ENCODE data around the gene VWDE. TPM values are rescaled to one million over a fixed set of nuclear protein-coding genes. Genes with fewer than 3 reads are reported as not detected.

Gene VWDE
- total RNA-seq, 2 donors from 2014 or later = 1.3 to 1.5 TPM

GRCh38 chr7:12358694-12359093 lies 45.0 kb downstream of the VWDE start:
- no peak for ATAC-seq
- intact Hi-C loops (cut with DNase I, micrococcal nuclease) = no loop called here

DNA sequence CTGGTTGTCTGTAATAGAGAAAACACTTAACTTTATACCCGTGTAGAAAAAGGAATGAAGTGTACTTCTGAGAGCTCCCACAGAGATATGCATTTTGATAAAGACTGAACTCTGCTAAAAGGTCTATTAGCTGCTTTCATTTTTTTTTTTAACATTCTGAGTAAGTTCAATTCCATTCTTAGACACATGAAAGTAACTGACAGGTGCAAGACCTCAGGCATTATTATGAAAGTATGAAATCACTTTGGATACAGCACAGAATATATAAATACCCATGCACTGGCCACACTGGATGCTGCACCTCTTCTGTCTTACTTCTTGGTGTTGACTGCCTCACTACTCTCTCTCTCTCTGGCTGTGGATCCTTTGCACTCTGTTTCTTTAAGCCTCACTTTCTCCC lies 46.2 kb downstream of the VWDE start:
- no peak for DNase-seq
- ATAC-seq = no peak
- intact Hi-C loops (cut with DNase I, micrococcal nuclease) = no loop called here

More at GRCh38 chr7:12358694-12359093, 45.0 kb downstream of the VWDE start:
- no peak for DNase-seq

- intact Hi-C loops (cut with DNase I, micrococcal nuclease) = no loop called here
- no peak for DNase-seq
- no peak for ATAC-seq
These were observed 51.8 kb downstream of the VWDE start for GRCh38 chr7:12351843-12352242.

- intact Hi-C loops (cut with DNase I, micrococcal nuclease) = no loop called here
- no peak for DNase-seq
- peak; percentile 97 for ATAC-seq
These were observed 52.7 kb downstream of the VWDE start for GRCh38 chr7:12350971-12351370.

GRCh38 chr7:12337095-12337494 lies 66.6 kb downstream of the VWDE start:
- intact Hi-C loops (cut with DNase I, micrococcal nuclease) = no loop called here
- no peak for ATAC-seq

DNA sequence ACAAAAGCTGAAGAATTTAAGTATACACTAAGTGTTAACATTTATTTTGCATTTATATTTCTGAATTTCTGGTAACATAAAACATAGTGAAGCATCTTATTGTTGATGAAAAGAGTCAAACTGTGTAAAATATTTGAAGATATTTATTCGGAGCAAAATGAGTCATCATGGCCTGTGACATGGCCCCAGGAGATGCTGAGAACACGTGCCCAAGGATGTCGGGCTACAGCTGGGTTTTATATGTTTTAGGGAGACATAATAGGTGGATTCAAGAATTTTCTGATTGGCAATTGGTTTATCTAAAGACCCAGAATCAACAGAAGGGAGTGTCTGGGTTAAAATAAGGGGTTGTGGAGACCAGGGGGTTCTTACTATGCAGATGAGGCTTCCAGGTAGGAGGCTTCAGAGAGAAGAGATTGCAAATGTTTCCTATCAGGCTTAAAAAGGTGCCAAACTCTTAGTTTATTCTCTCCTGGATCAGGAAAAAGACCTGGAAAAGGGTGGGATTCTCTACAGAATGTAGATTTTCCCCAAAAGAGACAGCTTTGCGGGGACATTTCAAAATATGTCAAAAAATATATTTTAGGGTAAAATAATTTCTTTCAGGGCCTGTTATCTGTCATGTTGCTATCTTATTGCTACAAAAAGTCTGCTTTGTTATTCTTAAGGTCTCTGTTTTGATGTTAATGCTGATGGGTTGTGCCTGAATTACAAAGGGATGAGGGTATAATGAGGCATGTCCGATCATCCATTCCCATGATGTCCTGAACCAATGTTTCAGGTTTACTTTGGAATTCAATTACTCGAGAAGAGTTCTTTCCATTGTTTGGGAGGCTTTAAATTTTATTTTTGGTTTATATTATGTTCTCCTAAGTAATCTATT lies 74.5 kb downstream of the VWDE start:
- intact Hi-C loops (cut with DNase I, micrococcal nuclease) = loop anchor here in 1 of 2 donors (10.0 kb wide), 1 partner anchor 904 kb away; no protein-coding TSS in a partner anchor
- DNase-seq (no peak), ATAC-seq (no peak)

More at GRCh38 chr7:12337095-12337494, 66.6 kb downstream of the VWDE start:
- no peak for DNase-seq

DNA sequence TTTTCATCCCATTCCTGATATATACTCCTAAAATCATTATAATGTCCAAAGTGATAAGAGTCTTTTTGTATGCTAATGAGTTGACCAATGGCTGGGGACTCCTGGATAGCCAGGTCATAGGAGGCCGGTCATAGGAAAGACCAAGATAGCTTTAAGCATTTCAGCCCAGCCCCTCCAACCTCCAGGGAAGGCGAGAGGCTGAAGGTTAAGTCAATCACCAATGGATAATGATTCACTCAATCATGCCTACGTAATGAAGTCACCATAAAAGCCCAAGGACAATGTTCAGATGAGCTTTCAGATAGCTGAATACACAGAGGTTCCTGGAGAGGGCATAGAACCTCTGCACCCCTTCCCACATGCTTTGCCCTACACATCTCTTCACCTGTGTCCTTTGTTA lies 75.7 kb downstream of the VWDE start:
- intact Hi-C loops (cut with DNase I, micrococcal nuclease) = loop anchor here in 1 of 2 donors (10.0 kb wide), 1 partner anchor 903 kb away; no protein-coding TSS in a partner anchor
- DNase-seq (no peak), ATAC-seq (peak; percentile 59)

GRCh38 chr7:12325646-12326045 lies 78.0 kb downstream of the VWDE start:
- no peak for DNase-seq
- intact Hi-C loops (cut with DNase I, micrococcal nuclease) = loop anchor here in 1 of 2 donors (10.0 kb wide), 1 partner anchor 901 kb away; no protein-coding TSS in a partner anchor
- no peak for ATAC-seq

DNA sequence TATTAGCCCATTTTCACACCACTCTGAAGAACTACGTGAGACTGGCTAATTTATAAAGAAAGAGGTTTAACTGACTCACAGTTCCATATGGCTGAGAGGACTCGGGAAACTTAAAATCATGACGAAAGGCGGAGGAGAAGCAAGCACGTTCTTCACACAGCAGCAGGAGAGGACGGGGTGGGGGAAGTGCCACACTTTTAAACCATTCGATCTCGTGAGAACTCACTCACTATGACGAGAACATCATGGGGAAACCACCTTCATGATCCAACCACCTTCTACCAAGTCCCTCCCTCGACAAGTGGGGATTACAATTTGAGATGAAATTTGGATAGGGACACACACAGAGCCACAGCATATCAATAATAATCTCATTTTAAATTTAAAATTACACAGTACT lies 80.2 kb downstream of the VWDE start:
- intact Hi-C loops (cut with DNase I, micrococcal nuclease) = loop anchor here in 1 of 2 donors (5.0 to 10.0 kb wide), 2 partner anchors 256 to 899 kb away; no protein-coding TSS in a partner anchor
- ATAC-seq (no peak), DNase-seq (no peak)

GRCh38 chr7:12322903-12323300 lies 80.8 kb downstream of the VWDE start:
- DNase-seq (no peak), ATAC-seq (no peak)
- intact Hi-C loops (cut with DNase I, micrococcal nuclease) = loop anchor here in 1 of 2 donors (5.0 to 10.0 kb wide), 2 partner anchors 256 to 898 kb away; no protein-coding TSS in a partner anchor

DNA sequence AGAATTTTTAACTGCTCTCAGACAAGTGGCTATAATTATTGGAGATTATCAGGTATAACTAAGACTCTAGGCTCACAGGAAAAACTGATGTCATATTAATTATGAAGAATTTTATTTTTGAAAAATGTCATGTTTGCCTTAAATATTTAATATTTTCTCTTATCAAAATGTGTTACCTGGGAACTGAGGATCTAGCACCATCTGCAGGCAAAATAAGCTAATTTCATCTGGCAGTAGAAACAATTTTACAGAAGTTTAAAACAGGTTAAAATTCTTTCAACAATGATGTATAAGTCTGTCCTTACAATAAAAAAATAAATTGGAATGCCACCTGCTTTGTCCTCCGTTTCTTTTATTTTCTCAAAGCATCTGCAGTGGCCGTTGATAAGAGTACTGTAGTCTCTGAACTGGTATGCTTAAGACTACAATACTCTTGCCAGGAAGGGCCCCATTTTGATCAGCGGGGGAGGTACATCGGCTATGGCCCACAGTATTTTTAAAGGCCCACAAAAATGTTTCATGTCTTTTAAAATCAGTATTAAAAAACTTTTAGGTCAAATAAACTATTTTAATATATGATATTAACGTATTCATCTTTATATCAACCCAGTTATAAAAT lies 81.3 kb downstream of the VWDE start:
- ATAC-seq (no peak), DNase-seq (no peak)
- intact Hi-C loops (cut with DNase I, micrococcal nuclease) = loop anchor here in 1 of 2 donors (5.0 to 10.0 kb wide), 2 partner anchors 255 to 898 kb away; no protein-coding TSS in a partner anchor

- no peak for DNase-seq
- no peak for ATAC-seq
- intact Hi-C loops (cut with DNase I, micrococcal nuclease) = loop anchor here in 1 of 2 donors (5.0 to 10.0 kb wide), 2 partner anchors 254 to 896 kb away; no protein-coding TSS in a partner anchor
These were observed 82.5 kb downstream of the VWDE start for GRCh38 chr7:12320987-12321647.

GRCh38 chr7:12320241-12320986 lies 83.3 kb downstream of the VWDE start:
- ATAC-seq = no peak
- DNase-seq = no peak
- intact Hi-C loops (cut with DNase I, micrococcal nuclease) = loop anchor here in 1 of 2 donors (5.0 to 10.0 kb wide), 2 partner anchors 253 to 896 kb away; no protein-coding TSS in a partner anchor

DNA sequence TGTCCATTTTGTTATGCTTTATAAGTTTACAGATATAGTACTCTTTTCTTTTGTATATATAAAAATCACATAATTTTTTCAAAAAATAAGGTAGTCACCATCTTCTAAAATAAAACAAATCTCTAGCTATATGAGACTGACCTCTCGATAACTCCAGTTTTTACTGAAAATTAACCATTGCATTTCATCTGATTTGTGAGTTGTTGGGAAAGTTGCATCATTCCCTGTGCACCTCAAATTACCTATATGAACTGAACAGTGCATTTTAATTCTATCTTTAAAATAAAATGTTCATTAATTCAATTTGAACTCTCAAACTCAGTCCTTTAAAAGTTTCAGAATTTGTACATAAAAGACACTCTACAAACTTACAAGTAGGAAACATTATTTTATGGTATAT lies 86.0 kb downstream of the VWDE start:
- no peak for ATAC-seq
- intact Hi-C loops (cut with DNase I, micrococcal nuclease) = loop anchor here in 1 of 2 donors (10.0 kb wide), 1 partner anchor 243 kb away; no protein-coding TSS in a partner anchor
- DNase-seq = no peak

GRCh38 chr7:12316925-12317324 lies 86.7 kb downstream of the VWDE start:
- ATAC-seq = no peak
- no peak for DNase-seq
- intact Hi-C loops (cut with DNase I, micrococcal nuclease) = loop anchor here in 1 of 2 donors (10.0 kb wide), 1 partner anchor 242 kb away; no protein-coding TSS in a partner anchor

DNA sequence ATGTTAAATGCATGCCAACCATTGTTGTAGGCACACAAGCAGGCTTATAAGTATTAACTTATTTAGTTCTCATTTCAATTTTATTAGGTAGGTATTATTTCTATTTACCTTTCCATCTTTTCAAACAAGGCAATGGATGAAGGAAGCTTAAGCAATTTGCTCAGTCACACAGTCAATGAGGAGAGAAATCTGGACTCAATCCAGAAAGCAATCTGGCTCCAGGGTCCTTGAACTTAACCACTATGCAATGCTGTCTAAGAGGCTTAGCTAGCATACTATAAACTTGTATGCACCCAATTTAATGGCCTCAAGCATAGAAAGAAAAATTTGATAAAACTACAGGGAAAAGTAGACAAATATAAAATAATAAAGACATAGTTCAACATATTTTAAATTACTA lies 88.6 kb downstream of the VWDE start:
- DNase-seq (no peak), ATAC-seq (peak; percentile 48)
- intact Hi-C loops (cut with DNase I, micrococcal nuclease) = loop anchor here in 1 of 2 donors (10.0 kb wide), 1 partner anchor 240 kb away; no protein-coding TSS in a partner anchor

- intact Hi-C loops (cut with DNase I, micrococcal nuclease) = loop anchor here in 1 of 2 donors (10.0 kb wide), 1 partner anchor 239 kb away; no protein-coding TSS in a partner anchor
- ATAC-seq (no peak), DNase-seq (no peak)
These were observed 89.5 kb downstream of the VWDE start for GRCh38 chr7:12314199-12314598.

- intact Hi-C loops (cut with DNase I, micrococcal nuclease) = no loop called here
- DNase-seq (no peak), ATAC-seq (no peak)
These were observed 98.2 kb downstream of the VWDE start for GRCh38 chr7:12305502-12305901.
